Dendritic cell treated with granulocyte-macrophage colony-stimulating factor and Interleukin-4, amounts not matched to agents 40 ng/mL and 50 ng/mL, for 4 days (primary cell): ENCODE data around the gene RAB8B.

Source experiments
- H3K27ac Mint-ChIP-seq: one replicate; pipeline ENCODE4 v1.8.0; 2022; ENCODE audit warnings: mild to moderate bottlenecking, mixed read lengths
- H3K27me3 Mint-ChIP-seq: one replicate; pipeline ENCODE4 v1.8.0; 2022; ENCODE audit warnings: mild to moderate bottlenecking, mixed read lengths
- H3K36me3 Mint-ChIP-seq: one replicate; pipeline ENCODE4 v1.8.0; 2022; ENCODE audit warnings: low read depth, mixed read lengths
- H3K4me1 Mint-ChIP-seq: one replicate; pipeline ENCODE4 v1.8.0; 2022; ENCODE audit warnings: low read depth, mixed read lengths
- H3K4me3 Mint-ChIP-seq: one replicate; pipeline ENCODE4 v1.8.0; 2022; ENCODE audit warnings: mild to moderate bottlenecking, moderate library complexity, mixed read lengths
- H3K9me3 Mint-ChIP-seq: one replicate; pipeline ENCODE4 v1.8.0; 2022; ENCODE audit warnings: mixed read lengths
- intact Hi-C: fragments of 100-400 bp; cut with micrococcal nuclease; formaldehyde crosslinking; loops from one replicate; pipeline ENCODE4 v1.15.0; 2022

RAB8B gene

DNA sequence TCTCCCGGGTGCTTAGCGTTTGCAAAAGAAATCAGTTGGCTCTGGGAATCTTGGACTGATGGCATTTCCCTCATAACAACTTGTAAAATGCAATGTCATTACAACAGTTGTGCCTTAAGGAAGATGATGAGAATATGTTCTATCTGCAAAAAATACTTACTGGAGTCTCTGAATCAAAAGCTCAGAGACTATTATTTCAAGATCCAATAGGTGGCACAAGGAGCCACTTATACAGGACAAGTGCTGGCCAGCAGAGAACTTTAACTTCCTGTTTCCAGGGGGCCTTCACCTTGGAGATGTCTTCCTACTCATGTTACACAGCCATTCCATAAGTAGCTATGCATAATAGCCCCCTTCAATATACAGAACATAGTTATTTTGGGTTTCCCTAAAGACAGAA lies 23.2 kb upstream of the RAB8B start:
- Mint-ChIP-seq H3K4me3 (no peak overlapping the region), H3K4me1 (no peaks in the 10 kb centered on the region), H3K27me3 (no peaks in the 10 kb centered on the region), H3K9me3 (no peaks in the 10 kb centered on the region), H3K27ac (no peak overlapping the region), H3K36me3 (no peaks in the 10 kb centered on the region)
- intact Hi-C loops: loop anchor here (5.0 kb wide), 1 partner anchor 236 kb away; no protein-coding TSS in a partner anchor

DNA sequence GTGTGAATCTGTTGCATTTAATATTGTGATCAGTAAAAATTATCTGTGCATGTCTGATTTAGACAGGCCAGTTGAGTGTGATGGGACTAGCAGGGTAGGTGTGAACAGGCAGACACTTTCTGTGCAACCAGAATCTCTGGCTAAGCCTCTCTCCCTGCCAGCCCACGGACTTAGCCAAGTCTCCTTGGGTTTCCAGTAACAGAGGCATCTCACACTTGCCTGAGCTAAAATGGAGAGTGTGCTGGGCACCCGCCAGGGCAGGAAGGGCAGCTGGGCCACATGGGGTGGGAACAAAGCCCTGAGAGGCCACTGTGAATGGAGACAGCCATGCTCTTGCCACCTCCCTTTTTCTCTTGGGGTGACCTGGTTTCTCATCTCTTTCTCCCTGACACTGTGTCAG lies 19.6 kb upstream of the RAB8B start:
- intact Hi-C loops: loop anchor here (5.0 kb wide), 1 partner anchor 233 kb away; no protein-coding TSS in a partner anchor
- H3K27ac Mint-ChIP-seq: no peak overlapping the region

DNA sequence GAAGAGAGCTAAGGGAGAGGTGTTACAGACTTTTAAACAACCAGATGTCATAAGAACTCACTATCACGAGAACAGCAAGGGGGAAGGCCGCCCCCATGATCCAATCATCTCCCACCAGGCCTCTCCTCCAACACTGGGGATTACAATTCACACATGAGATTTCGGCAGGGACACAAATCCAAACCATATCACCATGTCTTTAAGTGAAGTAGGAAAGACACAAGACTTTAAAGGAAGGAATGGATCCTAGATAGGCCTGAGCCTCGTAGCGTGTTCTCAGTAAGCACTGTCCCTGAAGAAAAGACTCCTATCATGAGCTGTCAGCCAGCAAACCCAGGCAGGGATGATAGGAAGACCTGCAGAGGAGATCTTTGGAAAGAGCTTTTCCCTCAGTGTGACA lies 17.0 kb upstream of the RAB8B start:
- Mint-ChIP-seq H3K36me3 (no peaks in the 10 kb centered on the region), H3K4me3 (no peak overlapping the region), H3K27me3 (no peaks in the 10 kb centered on the region), H3K9me3 (no peaks in the 10 kb centered on the region), H3K27ac (no peak overlapping the region), H3K4me1 (no peaks in the 10 kb centered on the region)
- intact Hi-C loops: no loop called here

More for the DNA sequence above, 19.6 kb upstream of the RAB8B start:
- H3K9me3 Mint-ChIP-seq: no peaks in the 10 kb centered on the region
- H3K27me3 Mint-ChIP-seq: no peaks in the 10 kb centered on the region
- H3K4me3 Mint-ChIP-seq: no peak overlapping the region
- no peaks in the 10 kb centered on the region for H3K36me3 Mint-ChIP-seq
- H3K4me1 Mint-ChIP-seq: no peaks in the 10 kb centered on the region

DNA sequence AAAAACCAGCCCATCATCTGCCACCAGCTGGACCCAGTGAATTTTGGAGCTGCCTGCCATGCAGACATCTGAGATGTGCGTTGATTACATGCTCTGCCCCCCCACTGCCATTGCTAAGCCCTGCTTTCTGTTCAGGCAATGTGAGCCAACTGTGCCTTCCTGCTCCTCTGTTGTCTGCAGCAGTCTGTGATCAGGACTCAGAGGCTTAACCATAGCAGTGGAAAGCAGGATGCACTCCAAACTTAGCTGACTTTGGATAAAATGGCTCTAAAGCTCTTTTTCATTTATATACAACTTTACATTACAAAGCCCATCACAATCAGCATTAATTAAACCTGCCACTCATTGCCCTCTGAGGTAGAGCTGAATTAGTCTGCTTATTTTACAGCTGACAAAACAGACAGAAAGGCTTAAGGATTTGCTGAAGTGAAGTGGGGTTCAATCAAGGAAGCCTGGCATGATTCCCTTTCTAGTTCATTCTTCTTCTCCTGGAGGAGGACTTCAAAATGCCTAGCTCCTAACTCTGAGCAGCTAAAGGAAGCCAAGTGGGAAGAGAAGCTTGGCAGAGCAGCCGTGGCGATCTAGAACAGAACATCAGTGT lies 16.5 kb upstream of the RAB8B start:
- no peak overlapping the region for H3K4me3 Mint-ChIP-seq

DNA sequence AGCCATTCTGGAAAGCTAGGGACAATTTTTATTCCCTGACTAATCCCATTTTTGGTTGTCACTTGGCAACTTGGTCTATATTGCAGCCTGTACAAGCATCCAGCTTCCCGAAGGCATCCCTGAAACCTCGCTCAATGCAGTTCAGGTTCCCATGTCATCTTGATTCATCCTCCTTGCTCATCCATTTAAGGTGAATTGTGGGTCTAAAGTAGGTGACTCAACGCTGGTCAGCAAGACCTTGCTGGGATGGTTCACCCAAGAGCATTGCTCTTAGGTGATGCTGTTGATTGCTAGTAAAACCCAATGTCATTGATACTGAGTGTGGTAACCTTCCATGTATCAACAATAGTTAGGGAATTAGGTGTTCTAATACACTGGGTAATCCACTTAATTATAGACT lies 13.1 kb upstream of the RAB8B start:
- H3K27ac Mint-ChIP-seq: no peak overlapping the region
- H3K27me3 Mint-ChIP-seq: no peaks in the 10 kb centered on the region
- intact Hi-C loops: no loop called here
- H3K4me3 Mint-ChIP-seq: no peak overlapping the region
- H3K4me1 Mint-ChIP-seq: peaks cover 4% of the 10 kb centered on the region
- no peaks in the 10 kb centered on the region for H3K36me3 Mint-ChIP-seq
- no peaks in the 10 kb centered on the region for H3K9me3 Mint-ChIP-seq

More for the DNA sequence above, 16.5 kb upstream of the RAB8B start:
- H3K27me3 Mint-ChIP-seq: no peaks in the 10 kb centered on the region
- no peaks in the 10 kb centered on the region for H3K36me3 Mint-ChIP-seq
- intact Hi-C loops: no loop called here
- H3K9me3 Mint-ChIP-seq: no peaks in the 10 kb centered on the region
- no peaks in the 10 kb centered on the region for H3K4me1 Mint-ChIP-seq
- no peak overlapping the region for H3K27ac Mint-ChIP-seq

DNA sequence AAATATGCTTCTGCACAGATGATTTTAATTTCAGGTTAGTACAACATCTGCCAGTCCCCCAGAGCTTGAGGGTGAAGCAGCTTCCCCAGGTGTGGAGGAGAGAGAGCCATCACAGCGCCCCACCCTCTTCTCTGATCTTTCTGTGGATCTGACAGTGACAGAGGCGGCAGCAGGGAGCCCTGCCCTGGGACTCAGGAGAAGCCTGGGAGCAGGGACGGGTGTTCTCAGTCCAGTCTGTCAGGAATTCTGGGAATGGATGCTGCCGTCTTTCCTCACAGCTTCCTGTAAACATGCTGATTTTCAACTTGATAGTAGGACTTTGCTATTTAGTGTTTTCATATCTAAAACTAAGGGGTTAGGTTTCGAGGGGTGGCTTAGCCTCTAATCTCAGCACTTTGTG lies 11.4 kb upstream of the RAB8B start:
- peaks cover 12% of the 10 kb centered on the region for H3K4me1 Mint-ChIP-seq
- no peak overlapping the region for H3K4me3 Mint-ChIP-seq
- no peaks in the 10 kb centered on the region for H3K27me3 Mint-ChIP-seq
- no peaks in the 10 kb centered on the region for H3K36me3 Mint-ChIP-seq
- intact Hi-C loops: no loop called here
- H3K27ac Mint-ChIP-seq: peak overlapping the region; percentile 39
- H3K9me3 Mint-ChIP-seq: no peaks in the 10 kb centered on the region

DNA sequence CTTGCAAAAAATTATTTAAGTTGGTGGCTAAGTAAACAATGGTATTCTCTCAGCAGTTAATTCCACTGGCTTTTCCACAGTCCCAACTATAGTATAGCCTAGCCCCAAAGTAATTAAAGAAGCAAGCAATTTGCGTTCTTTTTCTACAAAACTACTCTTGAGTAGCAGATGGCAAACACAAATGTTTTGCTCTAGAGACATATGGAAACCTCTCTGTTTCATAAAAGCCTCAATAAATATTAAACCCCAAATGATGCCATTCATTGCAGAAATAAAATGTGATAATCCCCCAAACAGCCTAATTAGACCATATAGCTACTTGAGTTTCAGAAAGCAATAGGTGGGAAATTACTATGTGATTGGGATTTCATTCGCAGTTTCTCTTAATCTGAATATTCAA lies 8.7 kb upstream of the RAB8B start:
- no peak overlapping the region for H3K27ac Mint-ChIP-seq
- intact Hi-C loops: no loop called here
- H3K4me3 Mint-ChIP-seq: no peak overlapping the region
- no peaks in the 10 kb centered on the region for H3K9me3 Mint-ChIP-seq
- H3K4me1 Mint-ChIP-seq: peaks cover 12% of the 10 kb centered on the region
- H3K27me3 Mint-ChIP-seq: no peaks in the 10 kb centered on the region
- H3K36me3 Mint-ChIP-seq: no peaks in the 10 kb centered on the region

DNA sequence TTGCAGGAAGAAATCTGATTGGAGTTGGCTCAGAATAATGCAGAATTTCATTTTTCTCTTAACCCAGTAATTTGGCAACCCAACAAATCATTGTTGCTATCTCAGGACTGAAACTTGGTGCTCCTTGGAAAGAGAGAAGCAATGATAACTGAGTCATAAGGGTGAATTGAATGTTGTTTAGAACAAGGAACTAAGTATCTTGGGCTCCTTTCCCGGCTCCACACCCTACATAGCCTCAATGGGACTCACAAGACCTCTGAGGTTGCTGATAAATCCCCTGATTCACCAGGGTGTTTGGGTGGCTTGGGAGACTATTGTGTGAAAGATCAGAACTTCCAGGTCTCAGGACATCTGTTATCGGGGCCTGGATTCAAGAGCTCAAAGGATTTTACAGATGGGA lies 7.8 kb upstream of the RAB8B start:
- no peak overlapping the region for H3K4me3 Mint-ChIP-seq
- no peaks in the 10 kb centered on the region for H3K9me3 Mint-ChIP-seq
- intact Hi-C loops: no loop called here

DNA sequence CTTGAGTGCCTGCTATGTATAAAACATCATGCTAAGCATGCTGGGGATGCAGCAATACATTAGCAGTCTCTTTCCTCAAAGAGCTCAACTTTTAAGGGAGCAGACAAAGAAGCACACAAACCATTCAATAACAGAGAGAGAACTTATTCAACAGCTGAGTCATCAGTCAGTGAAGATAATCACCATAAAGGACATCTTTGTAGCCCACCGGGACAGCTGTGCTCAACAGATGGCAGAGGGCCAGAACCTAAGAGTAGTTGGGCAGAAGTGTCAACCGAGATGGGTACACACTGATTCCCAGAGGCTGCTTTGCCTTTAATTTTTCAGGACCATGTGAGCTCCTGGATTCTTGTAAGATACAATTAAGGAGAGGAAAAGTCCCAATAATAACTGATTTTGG lies 4.2 kb upstream of the RAB8B start:
- Mint-ChIP-seq H3K27me3 (no peaks in the 10 kb centered on the region), H3K27ac (no peak overlapping the region), H3K4me1 (peaks cover 24% of the 10 kb centered on the region), H3K4me3 (no peak overlapping the region), H3K9me3 (no peaks in the 10 kb centered on the region), H3K36me3 (peaks cover 14% of the 10 kb centered on the region)
- intact Hi-C loops: no loop called here

More for the DNA sequence above, 7.8 kb upstream of the RAB8B start:
- Mint-ChIP-seq H3K4me1 (peaks cover 12% of the 10 kb centered on the region), H3K27ac (peak overlapping the region; percentile 77), H3K27me3 (no peaks in the 10 kb centered on the region), H3K36me3 (no peaks in the 10 kb centered on the region)

DNA sequence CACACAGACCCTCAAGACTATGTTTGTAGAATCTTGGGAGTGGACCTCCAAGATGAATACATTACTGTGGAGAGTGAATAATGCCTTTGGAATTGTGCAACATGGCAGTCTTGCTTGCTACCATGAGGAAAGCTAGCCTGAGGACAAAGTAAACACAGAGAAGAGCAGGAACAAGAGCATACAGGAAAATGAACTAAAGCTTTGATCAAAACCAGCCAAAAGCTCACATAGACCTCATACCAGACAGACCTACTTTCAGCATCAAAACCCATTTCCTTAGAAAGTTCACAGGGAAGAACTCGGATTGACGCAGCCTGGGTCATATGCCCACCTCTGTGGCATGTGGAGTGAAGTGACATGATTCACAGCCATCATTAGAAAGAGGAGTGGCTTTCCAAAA lies 3.3 kb upstream of the RAB8B start:
- Mint-ChIP-seq H3K27ac (no peak overlapping the region), H3K27me3 (no peaks in the 10 kb centered on the region), H3K4me3 (no peak overlapping the region), H3K4me1 (peaks cover 32% of the 10 kb centered on the region), H3K36me3 (peaks cover 16% of the 10 kb centered on the region), H3K9me3 (no peaks in the 10 kb centered on the region)
- intact Hi-C loops: no loop called here

DNA sequence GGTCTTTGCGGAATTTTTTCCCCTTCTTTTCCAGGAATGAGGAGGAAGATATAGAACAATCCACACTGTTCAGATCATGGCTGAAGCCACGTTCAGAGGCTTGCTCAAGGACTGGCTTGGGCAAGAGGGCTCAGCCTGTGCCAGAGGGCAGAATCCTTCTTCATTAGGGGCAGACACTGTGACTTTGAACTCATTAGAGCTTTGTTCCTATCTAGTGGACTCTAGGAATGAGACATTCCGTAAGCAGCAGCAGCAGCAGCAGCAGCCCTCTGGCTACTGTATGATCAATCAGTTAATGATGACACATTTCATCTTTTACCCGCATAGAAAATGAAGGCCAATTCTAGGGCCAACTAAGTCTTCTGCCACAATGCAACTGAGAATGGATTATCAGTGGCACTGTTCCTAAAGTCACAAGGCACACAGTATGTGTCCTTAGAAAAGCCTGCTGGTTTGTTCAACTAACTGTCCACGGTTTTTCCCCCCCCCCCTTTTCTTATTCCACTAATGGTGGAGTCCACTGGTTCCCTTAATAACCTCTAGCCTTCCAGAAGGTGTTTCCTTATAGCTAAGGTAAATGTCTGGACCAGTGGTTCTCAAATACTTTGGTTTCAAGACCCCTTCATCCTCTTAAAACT lies 1.7 kb upstream of the RAB8B start:
- no peaks in the 10 kb centered on the region for H3K27me3 Mint-ChIP-seq
- H3K9me3 Mint-ChIP-seq: no peaks in the 10 kb centered on the region
- intact Hi-C loops: no loop called here
- H3K4me3 Mint-ChIP-seq: no peak overlapping the region
- H3K27ac Mint-ChIP-seq: no peak overlapping the region
- peaks cover 38% of the 10 kb centered on the region for H3K4me1 Mint-ChIP-seq
- H3K36me3 Mint-ChIP-seq: peaks cover 16% of the 10 kb centered on the region

DNA sequence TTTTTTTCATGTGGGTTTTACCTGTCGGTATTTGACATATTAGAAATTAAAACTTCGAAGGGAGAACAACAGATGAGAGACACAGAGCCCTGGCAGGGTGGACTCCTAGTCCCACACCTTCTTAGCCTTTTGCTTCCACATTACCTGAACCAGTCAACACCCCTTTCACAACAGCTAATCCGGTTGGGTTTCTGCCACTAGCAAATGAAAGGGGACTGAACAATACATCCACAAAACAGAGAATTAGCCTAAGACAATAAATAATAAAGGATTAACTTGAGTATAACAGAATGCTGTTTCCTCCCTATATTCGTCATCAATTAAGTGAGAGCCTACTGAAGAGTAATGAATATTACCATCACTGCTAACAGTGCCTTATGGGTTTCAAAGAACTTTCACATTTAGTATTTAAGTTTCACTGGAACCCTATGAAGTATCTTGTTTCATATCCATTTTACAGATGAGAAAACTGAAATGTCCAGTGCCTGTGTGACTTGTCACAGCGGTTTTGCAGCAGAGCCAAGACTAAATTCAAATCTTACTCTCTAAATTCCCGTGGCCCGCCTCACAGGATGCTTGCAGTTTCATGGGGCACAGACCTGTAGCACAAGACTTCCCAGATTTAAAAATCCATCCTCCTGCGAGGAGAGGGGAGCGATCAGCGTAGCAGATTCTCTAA lies 1.0 kb upstream of the RAB8B start:
- Mint-ChIP-seq H3K9me3 (no peaks in the 10 kb centered on the region), H3K36me3 (peaks cover 16% of the 10 kb centered on the region), H3K27ac (peak overlapping the region; percentile 90), H3K4me3 (peak overlapping the region; percentile 89), H3K27me3 (no peaks in the 10 kb centered on the region), H3K4me1 (peaks cover 40% of the 10 kb centered on the region)
- intact Hi-C loops: no loop called here

DNA sequence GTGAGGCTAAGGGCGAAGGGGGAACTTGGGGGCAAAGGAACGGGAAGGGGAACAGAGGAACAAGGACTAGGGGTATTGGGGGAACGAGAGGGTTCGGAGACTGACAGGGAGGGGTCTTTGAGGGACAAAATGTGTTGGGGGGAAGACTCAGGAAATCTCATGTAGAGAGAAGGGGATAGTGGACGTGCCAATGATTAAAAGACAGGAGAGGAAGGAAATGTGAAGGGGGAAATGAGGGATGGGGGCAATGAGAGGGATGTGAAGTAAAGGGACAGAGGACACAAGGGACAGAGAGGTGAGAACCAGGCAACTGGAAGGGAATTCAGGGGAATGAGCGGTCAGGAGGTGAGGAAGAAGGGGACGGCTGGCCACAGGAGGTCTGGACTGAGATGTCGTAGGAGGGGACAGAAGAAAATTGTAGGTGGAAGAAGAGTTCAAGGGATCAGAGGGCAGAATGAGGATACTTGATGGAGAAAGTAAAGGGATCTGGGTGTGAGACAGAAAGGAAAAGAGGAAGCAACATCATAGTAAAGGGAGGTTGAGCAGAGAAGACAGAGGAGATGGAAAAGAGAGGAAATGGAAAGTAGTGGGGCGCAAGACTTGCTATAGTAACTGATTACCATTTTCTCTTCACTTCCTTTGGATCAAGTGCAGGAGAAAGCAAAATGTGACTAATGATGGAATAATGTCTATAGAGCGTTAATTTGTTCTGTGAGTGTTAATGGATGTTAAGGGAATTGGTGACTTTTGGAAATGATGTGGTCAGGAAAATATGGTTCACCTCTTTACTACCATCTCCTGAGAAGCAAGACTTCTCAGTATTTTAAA lies 749 bp downstream of the RAB8B start:
- Mint-ChIP-seq H3K4me1 (peaks cover 43% of the 10 kb centered on the region), H3K9me3 (no peaks in the 10 kb centered on the region), H3K27ac (peak overlapping the region; percentile 90), H3K4me3 (peak overlapping the region; percentile 89), H3K27me3 (no peaks in the 10 kb centered on the region), H3K36me3 (peaks cover 16% of the 10 kb centered on the region)
- intact Hi-C loops: loop anchor here (2.0 to 5.0 kb wide), 4 partner anchors 33 to 92 kb away; partner anchors contain the start of gene RPS27L
